OCI-M2 (cell line): ENCODE data around the gene MRPL23.

ENCODE experiments used
- DNase-seq: peaks from one replicate; lab custom pipeline; 2025; ENCODE audit not compliant: unreplicated experiment; lab: John Stamatoyannopoulos, UW

Gene MRPL23

DNA sequence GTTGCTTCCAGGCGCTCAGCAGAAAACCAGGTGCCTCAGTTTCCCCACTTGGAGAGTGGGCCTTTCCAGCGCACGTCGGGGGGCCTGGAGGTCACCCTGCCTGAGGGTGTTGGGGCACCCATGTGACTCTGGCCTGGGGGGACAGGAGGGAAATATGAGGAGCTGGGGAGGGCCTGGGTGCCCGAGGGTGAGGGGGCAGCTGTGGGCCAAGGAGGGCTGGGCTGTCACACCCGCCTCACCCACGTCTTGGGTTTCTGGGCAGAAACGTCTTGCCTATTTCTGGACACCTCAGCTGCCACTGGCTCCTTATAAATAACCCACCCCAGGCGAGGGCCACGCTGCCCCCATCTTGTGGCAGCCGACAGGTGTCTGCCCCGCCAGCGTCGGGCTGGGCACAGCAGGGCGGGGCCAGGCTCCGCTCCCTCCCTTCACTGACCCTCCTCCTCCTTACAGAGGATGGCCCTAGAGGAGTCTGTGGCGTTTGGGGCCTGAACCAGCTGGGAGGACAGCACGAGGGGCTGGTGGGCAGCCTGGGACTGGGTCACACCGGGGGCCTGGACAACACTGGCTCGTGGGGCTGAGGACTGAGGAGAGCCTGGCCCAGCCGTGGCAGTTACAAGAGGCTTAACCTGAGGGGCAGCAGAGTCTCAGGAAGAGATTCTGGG, 26.1 kb upstream of the MRPL23 start:
- DNase-seq = no peak

DNA sequence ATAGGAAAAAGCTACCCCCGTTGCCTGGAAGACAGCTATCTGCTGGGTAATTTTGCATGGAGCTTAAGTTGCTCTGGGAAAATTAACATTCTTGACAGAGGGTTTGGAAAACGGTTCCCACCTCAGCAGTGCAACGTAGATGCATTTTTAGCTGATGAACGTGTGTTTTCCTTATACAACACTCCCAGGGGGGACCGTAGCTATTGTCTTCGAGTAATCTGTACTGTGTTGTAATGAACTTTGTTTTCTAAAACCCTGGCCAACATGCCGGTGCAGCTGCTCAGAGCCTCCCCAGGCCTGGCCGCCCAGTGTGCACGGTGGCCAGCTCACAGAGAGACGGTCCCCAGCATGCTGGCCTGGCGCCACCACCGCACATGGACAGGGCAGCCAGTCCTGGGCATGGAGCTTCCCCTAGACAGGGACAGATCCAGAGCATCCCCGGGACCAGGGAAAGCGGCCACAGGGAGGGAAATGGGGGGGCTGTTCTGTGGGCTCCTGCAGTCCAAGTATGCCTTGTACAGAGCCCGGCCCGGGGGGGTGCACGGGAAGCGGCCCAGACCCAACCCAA, 25.5 kb upstream of the MRPL23 start:
- DNase-seq = no peak

GRCh38 chr11:1922481-1923081, 24.6 kb upstream of the MRPL23 start:
- no peak for DNase-seq

- DNase-seq = no peak
Observed at GRCh38 chr11:1923201-1923956, 23.8 kb upstream of the MRPL23 start.

GRCh38 chr11:1924181-1924580, 23.0 kb upstream of the MRPL23 start:
- no peak for DNase-seq

DNA sequence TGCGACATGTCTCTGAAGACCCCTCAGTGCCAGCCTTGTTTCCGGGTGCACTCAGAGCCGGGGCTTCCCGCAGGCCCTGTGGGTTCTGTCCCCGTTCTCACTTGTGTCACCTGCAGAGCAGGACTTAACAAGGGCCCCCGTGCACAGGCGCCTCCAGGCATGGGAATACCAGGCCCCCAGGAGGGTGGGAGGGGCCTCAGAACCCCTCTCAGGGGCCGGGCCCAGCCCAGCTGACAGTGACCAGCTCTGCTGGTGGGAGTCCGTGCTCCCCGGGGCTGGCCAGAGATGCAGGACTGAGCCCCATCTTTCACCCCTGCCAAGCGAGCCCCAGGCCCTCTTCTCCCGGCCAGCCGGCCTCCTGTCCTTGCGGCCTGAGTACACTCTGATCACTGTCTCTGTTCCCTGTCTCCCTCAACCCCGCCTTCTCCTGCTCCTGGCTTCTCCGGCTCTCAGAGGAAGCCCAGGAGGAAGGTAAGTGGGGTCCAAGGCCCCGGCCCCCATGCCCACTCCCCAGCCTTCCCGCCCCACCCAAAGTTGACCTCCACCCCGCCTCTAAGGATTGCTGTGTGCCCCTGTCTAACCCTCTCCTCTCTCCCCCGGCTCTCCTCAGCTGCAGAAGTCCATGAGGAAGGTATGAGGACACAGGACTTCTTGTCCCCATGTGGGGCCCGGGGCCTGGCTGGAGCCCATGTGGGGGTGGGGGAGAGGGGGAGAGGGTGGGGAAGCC, 22.3 kb upstream of the MRPL23 start:
- DNase-seq = no peak

- DNase-seq = no peak
Observed at GRCh38 chr11:1925373-1926155, 21.6 kb upstream of the MRPL23 start.

DNA sequence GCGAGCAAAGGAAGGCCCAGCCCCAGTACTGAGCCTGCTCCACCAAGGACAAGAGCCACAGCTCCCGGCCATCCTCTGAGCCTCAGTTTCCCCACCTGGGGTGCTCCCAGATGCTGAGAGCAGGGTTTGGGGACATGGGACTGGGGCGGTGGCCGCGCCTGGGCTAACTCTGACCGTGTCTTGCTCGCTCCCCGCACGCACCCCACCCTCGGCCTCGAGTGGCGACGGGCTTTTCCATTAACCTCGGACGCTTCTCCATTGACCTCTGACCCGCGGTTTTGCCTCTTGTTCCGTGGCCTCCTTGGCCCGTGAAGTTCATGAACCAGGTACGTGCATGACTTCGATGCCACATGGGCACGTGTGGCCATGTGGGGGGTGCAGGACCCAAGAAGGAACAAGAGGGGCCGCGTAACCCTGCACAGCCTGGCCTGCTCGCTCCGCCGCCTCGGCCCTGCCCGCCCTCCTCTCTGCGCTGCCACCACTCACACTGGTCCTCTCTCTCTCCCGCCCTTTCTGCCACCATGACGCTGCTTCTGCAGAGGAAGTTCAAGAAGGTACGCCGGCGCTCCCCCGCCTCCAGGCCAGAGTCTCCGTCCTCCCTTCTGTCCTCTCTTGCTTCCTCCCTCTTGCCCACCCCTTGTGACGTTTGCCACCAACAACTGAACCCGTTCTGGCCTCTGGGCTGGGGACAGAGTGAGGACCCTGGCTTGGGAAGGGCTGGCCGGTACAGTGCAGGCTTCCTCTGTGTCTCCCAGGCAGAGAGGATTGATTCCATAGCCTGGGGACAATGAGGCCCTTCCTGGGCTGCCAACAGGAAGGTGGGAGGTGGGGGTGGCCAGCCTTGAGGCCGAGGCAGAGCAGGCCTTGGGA, 20.7 kb upstream of the MRPL23 start:
- no peak for DNase-seq

DNA sequence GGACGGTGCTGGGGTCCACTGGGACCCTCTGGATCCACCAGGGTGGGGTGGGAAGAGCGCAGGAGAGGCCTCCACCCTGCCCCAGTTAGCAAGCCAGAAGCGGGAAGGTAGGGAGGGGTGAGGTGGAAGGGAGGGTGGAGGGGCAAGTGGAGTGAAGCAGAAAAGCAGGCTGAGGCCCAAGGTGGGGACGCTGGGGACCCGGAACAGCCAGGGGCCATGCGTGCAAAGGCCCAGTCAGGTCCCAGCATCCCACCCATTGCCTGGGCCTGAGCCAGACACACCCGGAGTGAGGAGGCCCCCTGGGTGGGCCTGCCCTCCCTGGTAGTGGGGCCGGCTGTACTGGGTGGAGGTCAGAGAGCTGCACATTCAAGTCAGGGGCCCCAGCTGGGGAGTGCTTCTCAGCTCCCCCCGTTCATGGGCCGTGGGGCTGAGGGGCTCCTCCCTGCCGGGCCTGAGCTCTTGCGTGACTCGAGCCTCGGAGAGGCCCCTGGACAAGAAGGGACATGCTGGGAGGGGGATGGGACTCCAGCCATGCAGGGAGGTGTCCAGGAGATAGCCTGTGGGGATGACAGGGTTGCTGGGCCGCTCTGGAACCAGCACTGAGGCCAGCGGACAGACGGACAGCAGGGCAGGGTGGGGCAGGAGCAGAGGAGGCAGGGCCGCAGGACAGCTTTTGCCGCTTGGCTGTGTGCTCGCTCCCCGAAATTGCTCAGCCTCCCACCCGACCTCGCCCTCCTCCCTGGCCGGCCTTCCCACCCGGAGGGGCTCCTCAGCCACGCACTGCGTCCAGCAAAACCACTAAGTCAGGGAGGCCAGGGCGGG, 19.9 kb upstream of the MRPL23 start:
- no peak for DNase-seq

DNA sequence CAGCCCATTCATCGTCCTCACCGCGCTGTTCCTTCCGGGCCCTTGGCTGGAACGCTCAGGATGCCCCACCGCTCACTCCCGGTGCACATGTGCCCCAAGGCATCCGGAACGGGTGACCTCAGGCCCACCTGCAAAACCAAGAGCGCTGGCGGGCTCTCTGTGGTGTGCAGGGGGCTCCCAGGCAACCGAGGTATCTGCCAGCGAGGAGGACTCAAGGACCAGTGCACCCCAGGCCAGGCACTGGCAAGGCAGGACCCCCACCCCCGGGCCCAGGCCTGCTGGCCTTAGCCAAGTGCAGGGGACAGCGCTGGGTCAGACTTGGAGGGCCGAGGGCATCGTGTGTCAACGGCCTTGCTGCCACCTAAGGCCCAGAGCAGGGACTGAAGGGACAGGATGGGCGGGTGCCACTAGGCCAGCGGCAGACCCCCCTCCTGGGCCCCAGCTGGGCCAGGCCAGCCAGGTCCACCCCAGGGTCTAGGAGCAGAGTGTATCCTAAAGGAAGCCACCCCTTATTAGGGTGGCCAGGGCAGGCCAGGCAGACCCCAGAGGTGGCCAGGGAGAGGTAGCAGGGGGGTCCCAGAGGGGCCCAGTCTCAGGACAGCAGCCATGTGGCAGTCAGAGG, 19.2 kb upstream of the MRPL23 start:
- no peak for DNase-seq

GRCh38 chr11:1928470-1928890, 18.7 kb upstream of the MRPL23 start:
- DNase-seq = no peak

- no peak for DNase-seq
Observed at GRCh38 chr11:1928891-1929541, 18.1 kb upstream of the MRPL23 start.

- DNase-seq = no peak
Observed at GRCh38 chr11:1929621-1930461, 17.3 kb upstream of the MRPL23 start.

GRCh38 chr11:1930462-1930830, 16.7 kb upstream of the MRPL23 start:
- DNase-seq = no peak

GRCh38 chr11:1931341-1932104, 15.6 kb upstream of the MRPL23 start:
- no peak for DNase-seq

GRCh38 chr11:1932105-1932480, 15.0 kb upstream of the MRPL23 start:
- no peak for DNase-seq
